Breast epithelium (tissue), 3 donors: Measurements from ENCODE around the gene KIDINS220.

Source experiments
- CTCF ChIP-seq, 3 donors: fragments of 450-650 bp; IDR thresholded peaks; one replicate each; pipeline ENCODE4 v1.5.1; 2016 to 2017; ENCODE audit warnings: antibody characterized with exemption in 3 of 3, mild to moderate bottlenecking in 3 of 3, moderate library complexity in 3 of 3
- POLR2A ChIP-seq: fragments of 450-650 bp; IDR thresholded peaks from one replicate; pipeline ENCODE4 v1.6.1; 2016; ENCODE audit warnings: antibody characterized with exemption, mild to moderate bottlenecking, moderate library complexity
- POLR2AphosphoS5 ChIP-seq, 3 donors: sonication (generic); formaldehyde crosslinking; IDR thresholded peaks; one replicate each; pipeline ENCODE4 v1.6.1; 2017; ENCODE audit warnings: antibody characterized with exemption in 3 of 3

- TF ChIP-seq CTCF (IDR thresholded peaks at IDR 0.05) (no peak), POLR2A (no peak), POLR2AphosphoS5 (IDR thresholded peaks at IDR 0.05) (no peak)
These were observed 40.5 kb upstream of the KIDINS220 start for GRCh38 chr2:8877894-8878293.
